WERI-Rb-1 (cell line): Measurements from ENCODE around the gene ATG16L2.

Experiments used
- DNase-seq: peaks from one replicate; pipeline ENCODE4 v3.0.0-alpha.2; 2020
- H3K27ac ChIP-seq: fragments of 250-450 bp; sonication (Bioruptor Pico); 2 replicates; pipeline ENCODE4 v1.5.1; 2020; ENCODE audit warnings: mild to moderate bottlenecking, moderate library complexity
- H3K27me3 ChIP-seq: fragments of 250-450 bp; sonication (Bioruptor Pico); 2 replicates; pipeline ENCODE4 v1.5.1; 2021; ENCODE audit warnings: mild to moderate bottlenecking, low read depth, moderate library complexity; ENCODE audit not compliant: insufficient read depth, severe bottlenecking
- H3K36me3 ChIP-seq: fragments of 250-450 bp; sonication (Bioruptor Pico); 2 replicates; pipeline ENCODE4 v1.5.1; 2020; ENCODE audit warnings: mild to moderate bottlenecking, moderate library complexity
- H3K4me3 ChIP-seq: 2 replicates; pipeline ENCODE4 v1.5.1; 2011; ENCODE audit warnings: low read depth, mild to moderate bottlenecking, control low read depth, low read length
- H3K9me3 ChIP-seq: fragments of 250-450 bp; sonication (Bioruptor Pico); 2 replicates; pipeline ENCODE4 v1.5.1; 2021; ENCODE audit warnings: mild to moderate bottlenecking, moderate library complexity; ENCODE audit not compliant: severe bottlenecking
- CTCF ChIP-seq: IDR thresholded peaks from 2 replicates; pipeline ENCODE4 v1.5.1; 2011; ENCODE audit warnings: low read depth, mild to moderate bottlenecking, control low read depth, inconsistent platforms, low read length

Gene ATG16L2

DNA sequence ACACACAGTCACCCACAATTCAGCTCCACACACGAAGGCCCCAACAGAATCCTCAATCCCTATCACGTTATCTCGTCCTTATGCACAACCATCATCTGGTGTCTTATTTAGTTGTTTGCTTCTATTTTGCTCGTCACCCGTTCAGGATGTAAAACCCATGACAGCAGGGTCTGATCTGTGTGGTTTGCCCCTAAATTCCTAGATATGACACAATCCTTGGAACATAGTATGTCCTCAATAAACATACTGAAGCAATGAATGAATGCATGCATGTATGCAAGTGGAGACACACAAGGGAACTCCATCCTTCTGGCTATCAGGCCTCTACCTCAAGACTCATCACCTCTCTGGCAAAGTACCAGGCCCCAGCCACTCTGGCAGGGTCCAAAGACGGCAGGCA is 40.5 kb upstream of the ATG16L2 start:
- Histone ChIP-seq H3K27me3 (no peaks in the 10 kb centered on the region), H3K4me3 (no peak overlapping the region), H3K36me3 (peaks cover 5% of the 10 kb centered on the region; the same call in 1 of the 2 replicates), H3K9me3 (no peaks in the 10 kb centered on the region), H3K27ac (no peak overlapping the region)
- DNase-seq = no peak
- no peak for TF ChIP-seq CTCF

DNA sequence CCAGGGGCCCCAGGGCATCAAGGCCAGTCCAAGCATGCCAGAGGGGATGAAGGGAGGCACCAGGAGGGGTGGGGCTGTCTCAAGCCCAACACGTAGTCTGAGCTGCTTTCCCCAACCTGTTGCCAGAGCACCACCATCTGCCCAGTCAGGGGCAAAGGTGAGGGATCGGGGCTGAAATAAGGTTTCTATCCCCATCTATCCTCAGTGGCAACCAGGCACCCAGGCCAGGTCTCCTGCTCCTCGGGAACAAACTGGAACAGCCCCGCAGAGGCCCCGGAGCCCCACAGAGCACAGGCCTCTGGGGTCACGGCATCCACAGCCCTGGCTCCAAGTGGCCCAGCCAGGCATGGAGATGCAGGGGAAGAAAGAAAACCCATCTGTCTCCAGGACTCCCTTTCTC is 39.7 kb upstream of the ATG16L2 start:
- 0 out of 2 replicates have a peak, but pooled peaks have one; percentile 5 for TF ChIP-seq CTCF
- Histone ChIP-seq H3K9me3 (no peaks in the 10 kb centered on the region), H3K27ac (no peak overlapping the region), H3K4me3 (no peak overlapping the region), H3K27me3 (no peaks in the 10 kb centered on the region), H3K36me3 (peaks cover 5% of the 10 kb centered on the region; the same call in 1 of the 2 replicates)
- no peak for DNase-seq

- DNase-seq = no peak
- TF ChIP-seq CTCF = no peak
- Histone ChIP-seq H3K27ac (no peak overlapping the region), H3K9me3 (no peaks in the 10 kb centered on the region), H3K4me3 (no peak overlapping the region), H3K36me3 (peaks cover 5% of the 10 kb centered on the region; the same call in 1 of the 2 replicates), H3K27me3 (no peaks in the 10 kb centered on the region)
These were observed 38.7 kb upstream of the ATG16L2 start for GRCh38 chr11:72775288-72776110.

DNA sequence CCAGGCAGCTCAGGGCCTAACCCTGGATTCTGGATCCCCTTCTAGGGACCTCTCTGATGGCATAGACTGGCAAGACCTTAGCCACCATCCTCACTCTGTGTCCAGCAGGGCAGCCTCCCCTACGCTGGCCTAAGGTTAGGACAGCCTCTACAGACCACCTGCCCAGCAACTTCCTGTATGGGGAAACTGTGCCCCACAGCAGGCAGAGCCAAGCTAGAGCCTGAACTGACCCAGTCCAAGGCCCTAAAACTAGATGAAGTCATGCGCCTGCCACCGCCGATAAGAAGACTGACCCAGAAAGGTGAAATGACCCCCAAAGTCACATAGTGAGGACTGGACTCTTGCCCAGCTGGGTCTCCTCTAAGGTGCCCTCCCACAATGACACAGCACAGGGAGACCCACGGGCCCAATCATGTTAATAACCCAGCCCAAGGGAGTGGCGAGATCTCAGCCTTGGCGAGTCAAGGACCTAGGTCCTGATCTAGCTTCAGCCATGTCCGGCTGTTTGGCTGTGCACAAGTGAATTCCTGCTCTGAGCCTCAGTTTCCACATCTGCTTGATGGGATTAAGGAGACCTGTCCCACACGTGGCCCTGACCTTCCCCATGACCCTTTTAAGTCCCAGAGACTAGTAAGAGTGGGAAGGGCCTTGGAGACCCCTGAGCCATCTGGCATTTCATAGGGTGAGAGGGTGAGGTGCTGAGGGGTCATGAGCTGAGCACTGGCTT is 37.9 kb upstream of the ATG16L2 start:
- Histone ChIP-seq H3K9me3 (no peaks in the 10 kb centered on the region), H3K36me3 (peaks cover 5% of the 10 kb centered on the region; the same call in 1 of the 2 replicates), H3K27me3 (no peaks in the 10 kb centered on the region), H3K27ac (no peak overlapping the region), H3K4me3 (no peak overlapping the region)
- no peak for DNase-seq
- no peak for TF ChIP-seq CTCF

DNA sequence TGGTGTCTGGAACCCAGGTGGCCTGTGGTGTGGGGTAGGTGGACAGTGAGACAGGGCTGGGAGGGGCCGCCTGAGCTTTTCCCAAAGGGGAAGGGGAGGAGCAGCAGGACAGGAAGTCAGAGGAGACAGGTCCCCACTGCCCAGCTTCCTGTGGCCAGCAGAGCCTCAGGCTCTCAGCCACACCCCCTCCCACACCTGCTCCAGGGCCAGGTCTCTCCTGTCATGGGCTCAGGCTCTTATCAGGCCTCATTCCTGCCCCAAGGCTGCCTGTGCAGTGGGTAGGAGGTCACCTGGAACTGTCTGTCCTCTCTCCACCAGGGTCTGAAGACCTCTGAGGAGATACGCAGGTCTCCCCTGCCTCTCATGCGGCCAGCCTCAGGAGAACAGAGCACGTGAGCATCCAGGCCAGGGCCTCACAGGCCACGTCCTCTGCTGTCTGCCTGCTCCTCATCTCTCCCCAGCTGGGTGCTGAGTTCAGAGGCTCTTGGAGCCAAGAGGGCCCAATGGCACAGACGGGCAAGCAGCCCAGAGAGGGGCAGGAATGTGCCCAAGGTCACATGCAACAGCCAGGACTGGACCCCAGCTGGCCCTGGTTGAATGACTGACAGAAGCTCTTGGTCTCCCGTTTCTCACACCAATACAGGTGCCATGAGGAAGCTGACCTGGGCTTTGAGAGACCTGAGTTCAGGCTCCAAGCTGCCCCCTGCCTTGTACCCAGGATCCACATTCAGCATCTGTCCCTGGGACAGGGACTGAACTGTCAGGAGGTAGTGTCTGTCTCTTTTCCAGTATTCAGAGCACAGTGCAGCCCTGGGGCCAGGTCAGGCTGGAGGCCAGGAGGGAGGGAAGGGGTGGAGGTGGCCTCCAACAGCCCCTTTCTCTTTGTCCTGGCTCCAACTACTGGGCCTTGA is 37.1 kb upstream of the ATG16L2 start:
- peak; percentile 27 for DNase-seq
- Histone ChIP-seq H3K27me3 (no peaks in the 10 kb centered on the region), H3K4me3 (no peak overlapping the region), H3K9me3 (no peaks in the 10 kb centered on the region), H3K36me3 (peaks cover 5% of the 10 kb centered on the region; the same call in 1 of the 2 replicates), H3K27ac (no peak overlapping the region)
- TF ChIP-seq CTCF = no peak
